Measurements from ENCODE around the gene ALCAM.

The ALCAM gene

GRCh38 chr3:105347625-105348302 is 18.9 kb upstream of the ALCAM start:
- DNase-seq (ENCODE audit: low read depth): no peak
- no peak overlapping the region for H3K4me3 ChIP-seq (ENCODE audit: control insufficient read depth, low read depth, low read length)
- TF ChIP-seq CTCF (conservative IDR thresholded peaks at IDR 0.05; ENCODE audit: control insufficient read depth, insufficient read depth, low read depth, low read length): no peak

DNA sequence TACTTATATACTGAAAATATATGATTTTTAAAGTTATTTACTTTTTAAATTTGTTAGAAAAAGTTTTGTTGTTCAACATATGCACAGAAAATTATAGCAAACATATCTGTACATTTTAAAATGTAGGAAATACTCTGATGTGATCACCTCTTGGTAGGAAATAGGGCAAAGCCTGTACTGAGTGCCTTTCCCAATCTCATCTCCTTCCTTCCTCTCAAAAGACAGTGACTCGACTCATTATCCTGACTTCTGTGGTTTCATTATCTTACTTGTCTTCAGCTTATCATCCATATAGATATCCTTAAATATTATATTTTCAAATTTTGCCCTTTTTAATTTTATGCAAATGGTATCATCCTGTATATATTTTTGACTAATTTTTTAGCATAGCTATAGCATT is 18.4 kb upstream of the ALCAM start:
- TF ChIP-seq CTCF (conservative IDR thresholded peaks at IDR 0.05; ENCODE audit: control insufficient read depth, insufficient read depth, low read depth, low read length): no peak
- DNase-seq (ENCODE audit: low read depth): no peak
- H3K4me3 ChIP-seq (ENCODE audit: control insufficient read depth, low read depth, low read length): no peak overlapping the region

DNA sequence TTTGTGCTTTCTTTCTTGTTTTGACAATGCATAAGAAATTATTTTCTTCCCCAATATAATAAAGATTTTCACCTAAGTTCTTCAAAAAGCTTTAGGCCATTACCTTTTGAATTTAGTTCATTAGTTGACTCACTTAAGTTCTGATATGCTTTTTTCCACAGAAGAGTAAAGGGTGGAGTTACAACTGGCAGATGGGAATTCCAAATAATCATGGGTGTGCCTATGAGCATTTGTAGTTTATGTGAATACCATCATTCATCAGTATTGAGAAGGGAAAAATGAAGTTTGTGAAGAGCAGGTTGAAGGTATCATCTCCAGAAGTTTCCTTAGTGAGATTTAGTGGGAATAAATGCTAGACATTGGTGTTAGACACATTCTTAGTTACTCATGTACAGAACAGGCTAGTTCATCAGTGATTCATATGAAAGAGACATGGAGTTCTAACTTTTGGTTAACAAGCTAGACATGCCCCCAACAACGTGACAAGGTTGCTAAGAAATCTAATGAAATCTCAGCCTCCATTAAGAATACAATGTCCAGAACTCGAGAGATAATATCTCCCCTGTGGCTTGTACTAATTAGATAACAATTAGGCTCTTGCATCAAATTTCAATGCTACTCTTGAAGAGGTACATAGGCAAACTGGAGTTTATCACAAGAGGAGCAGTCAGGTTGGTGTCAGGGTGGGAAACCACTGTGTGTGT is 16.9 kb upstream of the ALCAM start:
- no peak overlapping the region for H3K4me3 ChIP-seq (ENCODE audit: control insufficient read depth, low read depth, low read length)
- peak; percentile 64 for DNase-seq (ENCODE audit: low read depth)
- TF ChIP-seq CTCF (conservative IDR thresholded peaks at IDR 0.05; ENCODE audit: control insufficient read depth, insufficient read depth, low read depth, low read length): no peak

- no peak for TF ChIP-seq CTCF (conservative IDR thresholded peaks at IDR 0.05; ENCODE audit: control insufficient read depth, insufficient read depth, low read depth, low read length)
- peak; percentile 79 for DNase-seq (ENCODE audit: low read depth)
- H3K4me3 ChIP-seq (ENCODE audit: control insufficient read depth, low read depth, low read length): no peak overlapping the region
Observed at GRCh38 chr3:105351821-105352220, 14.9 kb upstream of the ALCAM start.

DNA sequence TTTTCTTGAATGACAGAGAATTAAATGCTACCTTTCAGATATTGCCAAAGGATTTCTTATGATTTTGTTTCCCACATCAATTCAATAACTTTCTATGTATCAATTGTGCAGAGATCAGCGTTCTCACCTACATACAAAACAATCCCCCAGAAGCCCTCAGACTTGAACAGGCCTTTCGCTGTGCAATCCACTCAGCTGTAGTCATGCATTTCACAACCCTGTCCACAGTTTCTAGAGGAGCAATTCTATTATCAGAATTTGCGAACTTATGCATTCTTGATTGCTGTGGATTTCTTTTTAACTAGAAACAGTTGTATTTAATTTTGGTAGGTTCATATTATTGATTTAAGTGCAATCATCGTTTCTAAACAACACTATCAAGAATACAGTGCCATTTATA is 13.7 kb upstream of the ALCAM start:
- DNase-seq (ENCODE audit: low read depth): peak; percentile 34
- TF ChIP-seq CTCF (conservative IDR thresholded peaks at IDR 0.05; ENCODE audit: control insufficient read depth, insufficient read depth, low read depth, low read length): no peak
- no peak overlapping the region for H3K4me3 ChIP-seq (ENCODE audit: control insufficient read depth, low read depth, low read length)

GRCh38 chr3:105353485-105354161 is 13.1 kb upstream of the ALCAM start:
- peak overlapping the region; percentile 15 for H3K4me3 ChIP-seq (ENCODE audit: control insufficient read depth, low read depth, low read length)
- TF ChIP-seq CTCF (conservative IDR thresholded peaks at IDR 0.05; ENCODE audit: control insufficient read depth, insufficient read depth, low read depth, low read length): no peak
- peak; percentile 59 for DNase-seq (ENCODE audit: low read depth)
